ENCODE results near the gene ARHGEF9.
A peak's percentile ranks its signal among the peaks of the same experiment; 100 is the strongest.

Gene ARHGEF9

GRCh38 chrX:63708801-63709200 is 76.2 kb downstream of the ARHGEF9 start:
- TF ChIP-seq RAD21 (IDR thresholded peaks at IDR 0.05; ENCODE audit: low read depth), result no peak
- TF ChIP-seq CEBPB (IDR thresholded peaks at IDR 0.05), result no peak
- no peak for TF ChIP-seq NFIC (IDR thresholded peaks at IDR 0.05)
- no peak for TF ChIP-seq FOXM1 (IDR thresholded peaks at IDR 0.05; ENCODE audit: borderline replicate concordance, low read depth)
- no peak for TF ChIP-seq EGR1 (IDR thresholded peaks at IDR 0.05)
- TF ChIP-seq YY1 (IDR thresholded peaks at IDR 0.05; ENCODE audit: low read depth), result no peak
- TF ChIP-seq REST (IDR thresholded peaks at IDR 0.05; ENCODE audit: low read depth), result no peak
- no peak for TF ChIP-seq CREB1 (IDR thresholded peaks at IDR 0.05; ENCODE audit: low read depth)
- TF ChIP-seq TAF1 (IDR thresholded peaks at IDR 0.05; ENCODE audit: low read depth), result no peak
- TF ChIP-seq EP300 (IDR thresholded peaks at IDR 0.05; ENCODE audit: borderline replicate concordance), result no peak

- no peak for TF ChIP-seq REST (IDR thresholded peaks at IDR 0.05; ENCODE audit: low read depth)
- TF ChIP-seq TEAD4 (IDR thresholded peaks at IDR 0.05), result no peak
- TF ChIP-seq EGR1 (IDR thresholded peaks at IDR 0.05), result no peak
- no peak for TF ChIP-seq TAF1 (IDR thresholded peaks at IDR 0.05; ENCODE audit: low read depth)
Observed at GRCh38 chrX:63702556-63702955, 82.5 kb downstream of the ARHGEF9 start.

GRCh38 chrX:63686878-63687714 is 97.9 kb downstream of the ARHGEF9 start:
- no peak for TF ChIP-seq TEAD4 (IDR thresholded peaks at IDR 0.05)
- TF ChIP-seq RAD21 (IDR thresholded peaks at IDR 0.05; ENCODE audit: low read depth), result peak; percentile 66
- TF ChIP-seq CREB1 (IDR thresholded peaks at IDR 0.05; ENCODE audit: low read depth), result no peak

- no peak for TF ChIP-seq TAF1 (IDR thresholded peaks at IDR 0.05; ENCODE audit: low read depth)
- TF ChIP-seq TEAD4 (IDR thresholded peaks at IDR 0.05), result no peak
- TF ChIP-seq CREB1 (IDR thresholded peaks at IDR 0.05; ENCODE audit: low read depth), result no peak
- TF ChIP-seq ZBTB7A (IDR thresholded peaks at IDR 0.05; ENCODE audit: low read depth), result no peak
- no peak for TF ChIP-seq NFIC (IDR thresholded peaks at IDR 0.05)
- no peak for TF ChIP-seq REST (IDR thresholded peaks at IDR 0.05; ENCODE audit: low read depth)
- no peak for TF ChIP-seq MAX (IDR thresholded peaks at IDR 0.05)
Observed at GRCh38 chrX:63680423-63680822, 104.6 kb downstream of the ARHGEF9 start.

- TF ChIP-seq RAD21 (IDR thresholded peaks at IDR 0.05; ENCODE audit: low read depth) (no peak), CEBPB (IDR thresholded peaks at IDR 0.05) (no peak), YY1 (IDR thresholded peaks at IDR 0.05; ENCODE audit: low read depth) (no peak), MAX (IDR thresholded peaks at IDR 0.05) (no peak), TEAD4 (IDR thresholded peaks at IDR 0.05) (no peak), TCF12 (IDR thresholded peaks at IDR 0.05; ENCODE audit: low read depth) (no peak), EP300 (IDR thresholded peaks at IDR 0.05; ENCODE audit: borderline replicate concordance) (no peak), USF1 (IDR thresholded peaks at IDR 0.05) (no peak), REST (IDR thresholded peaks at IDR 0.05; ENCODE audit: low read depth) (no peak), FOXM1 (IDR thresholded peaks at IDR 0.05; ENCODE audit: borderline replicate concordance, low read depth) (no peak), NFIC (IDR thresholded peaks at IDR 0.05) (no peak), ZBTB7A (IDR thresholded peaks at IDR 0.05; ENCODE audit: low read depth) (no peak), CREB1 (IDR thresholded peaks at IDR 0.05; ENCODE audit: low read depth) (no peak), TAF1 (IDR thresholded peaks at IDR 0.05; ENCODE audit: low read depth) (no peak), EGR1 (IDR thresholded peaks at IDR 0.05) (no peak)
Observed at GRCh38 chrX:63679432-63679831, 105.6 kb downstream of the ARHGEF9 start.

Data from Ishikawa (cell line).